Tibial nerve (tissue), 3 donors: Measurements from ENCODE around the gene MRPL39.

Experiments used
- CTCF ChIP-seq, 5 experiments: fragments of 200-600 bp in 3 of 5; fragments of 450-650 bp in 2 of 5; sonication (generic) in 3 of 5; IDR thresholded peaks; one replicate each; pipeline ENCODE4 v1.5.1; 2016 to 2019; ENCODE audit warnings: antibody characterized with exemption in 5 of 5, mild to moderate bottlenecking in 3 of 5, moderate library complexity in 2 of 5
- POLR2A ChIP-seq, 2 donors: fragments of 450-650 bp; IDR thresholded peaks; one replicate each; pipeline ENCODE4 v1.6.1; 2017; ENCODE audit warnings: antibody characterized with exemption in 2 of 2, mild to moderate bottlenecking in 2 of 2, moderate library complexity in 2 of 2

- no peak for TF ChIP-seq CTCF (IDR thresholded peaks at IDR 0.05)
- TF ChIP-seq POLR2A (IDR thresholded peaks at IDR 0.05): no peak
These were observed 34.4 kb downstream of the MRPL39 start for GRCh38 chr21:25572861-25573310.
